Uterus (tissue), 4 donors: ENCODE data around the gene MAN2A1. TPM values are rescaled to one million over a fixed set of nuclear protein-coding genes. Genes with fewer than 3 reads are reported as not detected.

Experiments used
- DNase-seq, 2 donors: peaks; one replicate each; pipeline ENCODE4 v3.0.0-alpha.2; 2019 to 2020
- H3K27ac ChIP-seq, 2 donors: fragments of 200-600 bp; sonication (generic); 1 replicate in 1 of 2; 2 replicates in 1 of 2; pipeline ENCODE4 v1.5.1; 2016 to 2018
- H3K27me3 ChIP-seq, 2 donors: fragments of 200-600 bp; sonication (generic); one replicate each; pipeline ENCODE4 v1.5.1; 2018 to 2019; ENCODE audit warnings: control low read depth in 1 of 2
- H3K36me3 ChIP-seq, 2 donors: fragments of 200-600 bp; sonication (generic); one replicate each; pipeline ENCODE4 v1.5.1; 2019; ENCODE audit warnings: control low read depth in 1 of 2
- H3K4me1 ChIP-seq, 2 donors: fragments of 200-600 bp; sonication (generic); one replicate each; pipeline ENCODE4 v1.5.1; 2018 to 2019; ENCODE audit warnings: control low read depth in 1 of 2
- H3K4me3 ChIP-seq, 2 donors: fragments of 200-600 bp; sonication (generic); 1 replicate in 1 of 2; 2 replicates in 1 of 2; pipeline ENCODE4 v1.5.1; 2018 to 2019; ENCODE audit warnings: mild to moderate bottlenecking in 1 of 2
- H3K9me3 ChIP-seq, 2 donors: fragments of 200-600 bp; sonication (generic); one replicate each; pipeline ENCODE4 v1.5.1; 2019; ENCODE audit warnings: control low read depth in 1 of 2
- CTCF ChIP-seq, 4 experiments: fragments of 200-600 bp in 2 of 4; fragments of 450-650 bp in 2 of 4; sonication (generic) in 2 of 4; IDR thresholded peaks; one replicate each; pipeline ENCODE4 v1.5.1; 2016 to 2019; ENCODE audit warnings: antibody characterized with exemption in 4 of 4, mild to moderate bottlenecking in 2 of 4, moderate library complexity in 1 of 4
- POLR2A ChIP-seq, 2 donors: fragments of 450-650 bp; IDR thresholded peaks; one replicate each; pipeline ENCODE4 v1.6.1; 2016; ENCODE audit warnings: antibody characterized with exemption in 2 of 2, mild to moderate bottlenecking in 1 of 2, moderate library complexity in 1 of 2
- intact Hi-C: fragments of 100-400 bp; cut with DNase I; formaldehyde crosslinking; loops from one replicate; pipeline ENCODE4 v1.15.1; 2023; ENCODE audit warnings: low total_unique reads
- total RNA-seq, 4 donors: library from RNA; depleted of rRNA in 3 of 4; stranded (reverse); fragments of >200 nt in 3 of 4; gene quantifications; one replicate each; pipeline versions ENCODE4 v1.1.0 to v1.2.4, GENCODE V29; 2014 to 2023
- donor health status: DM: yes; HTN: yes; CAD: no.

The MAN2A1 gene
- total RNA-seq, 4 donors from 2014 or later: 22.8 to 109 (median 40.6) TPM

- no peaks in the 10 kb centered on the region for H3K27me3 ChIP-seq
- intact Hi-C loops: no loop called here
- H3K4me3 ChIP-seq: no peak overlapping the region
- H3K9me3 ChIP-seq: no peaks in the 10 kb centered on the region
- no peak for TF ChIP-seq POLR2A (IDR thresholded peaks at IDR 0.05)
- no peak for TF ChIP-seq CTCF (IDR thresholded peaks at IDR 0.05)
- no peak for DNase-seq
- H3K27ac ChIP-seq: no peak overlapping the region
- no peaks in the 10 kb centered on the region for H3K4me1 ChIP-seq
- H3K36me3 ChIP-seq: no peaks in the 10 kb centered on the region
Observed at GRCh38 chr5:109753279-109753678, 63.6 kb downstream of the MAN2A1 start.

GRCh38 chr5:109754319-109754718 lies 64.6 kb downstream of the MAN2A1 start:
- intact Hi-C loops: no loop called here
- Histone ChIP-seq H3K4me3 (no peak overlapping the region), H3K36me3 (no peaks in the 10 kb centered on the region), H3K9me3 (no peaks in the 10 kb centered on the region), H3K4me1 (no peaks in the 10 kb centered on the region), H3K27me3 (no peaks in the 10 kb centered on the region), H3K27ac (no peak overlapping the region)
- DNase-seq: no peak
- TF ChIP-seq CTCF (IDR thresholded peaks at IDR 0.05) (no peak), POLR2A (IDR thresholded peaks at IDR 0.05) (no peak)

- intact Hi-C loops: no loop called here
- Histone ChIP-seq H3K4me3 (no peak overlapping the region), H3K9me3 (no peaks in the 10 kb centered on the region), H3K27ac (no peak overlapping the region), H3K36me3 (no peaks in the 10 kb centered on the region), H3K27me3 (no peaks in the 10 kb centered on the region), H3K4me1 (no peaks in the 10 kb centered on the region)
- DNase-seq: no peak
- TF ChIP-seq POLR2A (IDR thresholded peaks at IDR 0.05) (no peak), CTCF (IDR thresholded peaks at IDR 0.05) (no peak)
Observed at GRCh38 chr5:109755761-109756160, 66.0 kb downstream of the MAN2A1 start.

GRCh38 chr5:109756543-109757185 lies 66.9 kb downstream of the MAN2A1 start:
- TF ChIP-seq CTCF (IDR thresholded peaks at IDR 0.05) (no peak), POLR2A (IDR thresholded peaks at IDR 0.05) (no peak)
- H3K9me3 ChIP-seq: no peaks in the 10 kb centered on the region
- H3K36me3 ChIP-seq: no peaks in the 10 kb centered on the region
- intact Hi-C loops: no loop called here
- H3K27me3 ChIP-seq: no peaks in the 10 kb centered on the region
- no peak overlapping the region for H3K27ac ChIP-seq
- H3K4me3 ChIP-seq: no peak overlapping the region
- H3K4me1 ChIP-seq: no peaks in the 10 kb centered on the region
- no peak for DNase-seq

- Histone ChIP-seq H3K9me3 (no peaks in the 10 kb centered on the region), H3K27me3 (no peaks in the 10 kb centered on the region), H3K36me3 (no peaks in the 10 kb centered on the region), H3K4me3 (no peak overlapping the region), H3K4me1 (no peaks in the 10 kb centered on the region), H3K27ac (no peak overlapping the region)
- intact Hi-C loops: no loop called here
- no peak for DNase-seq
- TF ChIP-seq POLR2A (IDR thresholded peaks at IDR 0.05): no peak
- no peak for TF ChIP-seq CTCF (IDR thresholded peaks at IDR 0.05)
Observed at GRCh38 chr5:109757490-109757889, 67.8 kb downstream of the MAN2A1 start.
